ENCODE measurements around the gene THSD4. TPM values are rescaled to one million over a fixed set of nuclear protein-coding genes. Genes with fewer than 3 reads are reported as not detected.

THSD4 gene
- total and polyA plus RNA-seq, 3 experiments from 2014 or later: not detected

DNA sequence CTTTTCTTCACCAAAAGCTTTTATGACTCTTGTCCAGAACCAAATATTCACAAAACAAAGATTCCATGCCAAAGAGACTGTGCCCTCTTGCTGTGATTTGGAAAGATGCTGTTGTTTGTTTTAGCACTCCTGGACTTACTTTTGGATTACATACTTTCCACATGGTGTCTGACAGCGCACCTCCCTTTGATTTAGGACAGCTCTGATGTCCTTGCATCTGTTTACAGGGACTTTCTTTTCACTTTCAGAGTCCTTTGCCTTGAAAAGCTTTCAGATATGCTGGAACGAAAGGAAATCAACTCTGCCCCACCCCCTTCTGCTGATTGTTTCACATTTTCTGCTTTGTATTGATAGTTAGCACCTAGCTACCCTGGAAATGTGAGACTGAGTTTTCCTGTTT is 562.1 kb downstream of the THSD4 start:
- no peak for DNase-seq
- peaks cover 0 to 17% (median 9%) of the 10 kb centered on the region in 3 donors for H3K4me1 Mint-ChIP-seq
- Histone ChIP-seq H3K27me3 (ENCODE audit: insufficient read depth, low read length, poor library complexity, severe bottlenecking) (no peaks in the 10 kb centered on the region), H3K4me1 (ENCODE audit: insufficient read depth, low read length) (no peaks in the 10 kb centered on the region), H3K9me3 (ENCODE audit: low read length) (no peaks in the 10 kb centered on the region), H3K4me3 (ENCODE audit: low read length) (no peak overlapping the region), H3K27ac (ENCODE audit: low read depth, low read length) (no peak overlapping the region), H3K36me3 (ENCODE audit: insufficient read depth, low read length) (no peaks in the 10 kb centered on the region)
- CTCF ChIA-PET: no interaction called here
- POLR2A ChIA-PET: no interaction called here
- no peak overlapping the region for H3K4me3 Mint-ChIP-seq
- peaks cover 12 to 29% of the 10 kb centered on the region in 2 donors for H3K27me3 Mint-ChIP-seq
- H3K9me3 Mint-ChIP-seq: no peaks in the 10 kb centered on the region
- H3K27ac Mint-ChIP-seq: no peak overlapping the region
- H3K36me3 Mint-ChIP-seq: no peaks in the 10 kb centered on the region

DNA sequence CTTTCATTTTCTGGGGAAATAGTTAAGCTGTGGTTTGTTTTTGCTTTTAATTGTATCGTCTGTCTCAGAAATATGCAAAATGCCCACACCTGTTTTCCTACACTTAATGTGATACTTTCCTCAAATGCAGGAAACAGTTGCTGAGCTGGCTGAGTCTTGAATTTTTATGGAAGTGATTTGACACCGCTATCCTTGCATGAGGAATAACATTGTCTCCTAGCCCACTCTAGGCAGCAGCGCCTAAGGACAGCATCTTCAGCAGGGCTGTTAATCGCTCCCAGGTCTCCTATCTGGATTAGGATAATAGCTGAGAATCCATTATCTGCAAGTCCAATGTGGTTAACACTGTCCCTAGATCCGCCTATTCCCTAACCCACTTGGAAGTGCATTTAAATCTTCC is 562.5 kb downstream of the THSD4 start:
- DNase-seq: no peak
- H3K9me3 Mint-ChIP-seq: no peaks in the 10 kb centered on the region
- Histone ChIP-seq H3K36me3 (ENCODE audit: insufficient read depth, low read length) (no peaks in the 10 kb centered on the region), H3K27ac (ENCODE audit: low read depth, low read length) (no peak overlapping the region), H3K9me3 (ENCODE audit: low read length) (no peaks in the 10 kb centered on the region), H3K27me3 (ENCODE audit: insufficient read depth, low read length, poor library complexity, severe bottlenecking) (no peaks in the 10 kb centered on the region), H3K4me1 (ENCODE audit: insufficient read depth, low read length) (no peaks in the 10 kb centered on the region), H3K4me3 (ENCODE audit: low read length) (no peak overlapping the region)
- no peak overlapping the region for H3K27ac Mint-ChIP-seq
- ChIA-PET CTCF (no interaction called here), POLR2A (no interaction called here)
- peaks cover 12 to 29% of the 10 kb centered on the region in 2 donors for H3K27me3 Mint-ChIP-seq
- peaks cover 0 to 17% (median 9%) of the 10 kb centered on the region in 3 donors for H3K4me1 Mint-ChIP-seq
- no peak overlapping the region for H3K4me3 Mint-ChIP-seq
- H3K36me3 Mint-ChIP-seq: no peaks in the 10 kb centered on the region

DNA sequence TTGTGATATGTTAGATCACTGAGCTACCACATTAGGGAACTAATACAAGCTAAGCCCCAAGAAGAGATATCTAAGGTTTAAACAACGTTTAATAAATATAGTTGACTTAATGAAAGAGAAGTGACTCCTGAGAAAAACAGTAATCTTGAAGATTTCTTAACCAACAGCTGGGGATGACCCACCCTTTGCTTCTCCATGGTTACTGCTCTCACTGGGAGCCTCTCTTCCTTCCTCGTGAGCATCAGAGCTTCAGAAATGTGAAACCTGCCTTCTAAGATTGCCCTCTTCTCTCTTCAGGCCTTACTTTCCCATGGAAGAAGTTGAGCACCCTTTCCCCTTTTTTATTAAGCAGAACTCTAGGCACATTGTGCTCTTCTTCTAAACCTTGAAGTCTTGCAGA is 562.9 kb downstream of the THSD4 start:
- Mint-ChIP-seq H3K9me3 (no peaks in the 10 kb centered on the region), H3K4me1 (peaks cover 0 to 17% (median 9%) of the 10 kb centered on the region in 3 donors), H3K27ac (no peak overlapping the region), H3K27me3 (peaks cover 13 to 29% of the 10 kb centered on the region in 2 donors), H3K4me3 (no peak overlapping the region), H3K36me3 (no peaks in the 10 kb centered on the region)
- ChIA-PET CTCF (no interaction called here), POLR2A (no interaction called here)
- Histone ChIP-seq H3K9me3 (ENCODE audit: low read length) (no peaks in the 10 kb centered on the region), H3K4me1 (ENCODE audit: insufficient read depth, low read length) (no peaks in the 10 kb centered on the region), H3K27me3 (ENCODE audit: insufficient read depth, low read length, poor library complexity, severe bottlenecking) (no peaks in the 10 kb centered on the region), H3K4me3 (ENCODE audit: low read length) (no peak overlapping the region), H3K27ac (ENCODE audit: low read depth, low read length) (no peak overlapping the region), H3K36me3 (ENCODE audit: insufficient read depth, low read length) (no peaks in the 10 kb centered on the region)
- no peak for DNase-seq

DNA sequence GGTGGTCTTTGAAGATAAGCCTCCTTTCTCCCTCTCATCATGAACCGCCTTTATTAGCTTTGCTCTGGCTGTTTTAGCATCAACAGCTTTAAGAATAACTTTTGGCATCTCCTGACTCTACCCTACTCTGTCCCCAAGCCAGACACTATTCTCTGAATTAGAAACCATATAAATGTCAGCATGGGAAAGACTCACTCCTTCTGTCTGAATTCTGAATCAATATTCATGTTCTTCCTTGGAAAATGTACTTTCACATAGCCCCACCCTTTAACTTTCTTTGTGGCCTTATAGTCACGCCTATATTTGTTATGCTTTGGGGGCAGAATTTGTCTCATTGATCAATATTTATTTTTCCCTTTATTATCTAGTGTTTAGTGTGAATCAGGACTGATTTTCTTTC is 563.3 kb downstream of the THSD4 start:
- Histone ChIP-seq H3K36me3 (ENCODE audit: insufficient read depth, low read length) (no peaks in the 10 kb centered on the region), H3K27me3 (ENCODE audit: insufficient read depth, low read length, poor library complexity, severe bottlenecking) (no peaks in the 10 kb centered on the region), H3K4me1 (ENCODE audit: insufficient read depth, low read length) (no peaks in the 10 kb centered on the region), H3K27ac (ENCODE audit: low read depth, low read length) (no peak overlapping the region), H3K9me3 (ENCODE audit: low read length) (no peaks in the 10 kb centered on the region), H3K4me3 (ENCODE audit: low read length) (no peak overlapping the region)
- H3K27me3 Mint-ChIP-seq: peaks cover 13 to 29% of the 10 kb centered on the region in 2 donors
- no peaks in the 10 kb centered on the region for H3K36me3 Mint-ChIP-seq
- H3K9me3 Mint-ChIP-seq: no peaks in the 10 kb centered on the region
- CTCF ChIA-PET: no interaction called here
- POLR2A ChIA-PET: no interaction called here
- H3K4me3 Mint-ChIP-seq: no peak overlapping the region
- peaks cover 0 to 17% (median 9%) of the 10 kb centered on the region in 3 donors for H3K4me1 Mint-ChIP-seq
- no peak for DNase-seq
- H3K27ac Mint-ChIP-seq: no peak overlapping the region

DNA sequence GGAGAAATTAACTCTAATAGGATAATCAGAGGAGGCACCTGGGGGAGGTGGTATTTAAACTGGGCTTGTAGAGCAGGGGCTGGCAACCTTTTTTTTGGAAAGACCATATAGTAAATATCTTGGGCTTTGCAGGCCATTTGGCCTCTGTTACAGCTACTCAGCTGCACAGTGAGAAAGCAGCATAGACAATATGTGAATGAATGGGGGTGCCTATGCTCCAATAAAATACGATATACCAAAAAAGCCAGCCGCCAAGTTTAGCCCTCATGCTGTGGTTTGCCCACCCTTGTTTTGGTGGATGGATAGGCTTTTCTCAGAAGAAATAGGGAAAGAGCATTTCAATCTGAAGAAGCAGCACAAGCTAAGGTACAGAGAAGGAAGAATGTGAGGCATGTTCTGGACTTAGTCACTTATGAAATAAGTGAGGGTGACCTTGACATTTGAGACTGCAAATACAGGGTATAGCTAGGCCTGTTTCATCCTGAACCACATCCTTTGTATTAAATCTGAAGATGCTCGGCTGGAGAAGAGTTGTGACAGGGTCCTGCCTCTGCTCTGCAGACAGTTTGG is 564.0 kb downstream of the THSD4 start:
- DNase-seq: no peak
- Histone ChIP-seq H3K36me3 (ENCODE audit: insufficient read depth, low read length) (no peaks in the 10 kb centered on the region), H3K4me1 (ENCODE audit: insufficient read depth, low read length) (no peaks in the 10 kb centered on the region), H3K9me3 (ENCODE audit: low read length) (no peaks in the 10 kb centered on the region), H3K4me3 (ENCODE audit: low read length) (no peak overlapping the region), H3K27ac (ENCODE audit: low read depth, low read length) (no peak overlapping the region), H3K27me3 (ENCODE audit: insufficient read depth, low read length, poor library complexity, severe bottlenecking) (no peaks in the 10 kb centered on the region)
- ChIA-PET POLR2A (no interaction called here), CTCF (no interaction called here)
- H3K4me3 Mint-ChIP-seq: no peak overlapping the region
- no peaks in the 10 kb centered on the region for H3K9me3 Mint-ChIP-seq
- H3K27ac Mint-ChIP-seq: no peak overlapping the region
- peaks cover 10 to 25% of the 10 kb centered on the region in 2 donors for H3K27me3 Mint-ChIP-seq
- H3K4me1 Mint-ChIP-seq: peaks cover 0 to 17% (median 9%) of the 10 kb centered on the region in 3 donors
- no peaks in the 10 kb centered on the region for H3K36me3 Mint-ChIP-seq

DNA sequence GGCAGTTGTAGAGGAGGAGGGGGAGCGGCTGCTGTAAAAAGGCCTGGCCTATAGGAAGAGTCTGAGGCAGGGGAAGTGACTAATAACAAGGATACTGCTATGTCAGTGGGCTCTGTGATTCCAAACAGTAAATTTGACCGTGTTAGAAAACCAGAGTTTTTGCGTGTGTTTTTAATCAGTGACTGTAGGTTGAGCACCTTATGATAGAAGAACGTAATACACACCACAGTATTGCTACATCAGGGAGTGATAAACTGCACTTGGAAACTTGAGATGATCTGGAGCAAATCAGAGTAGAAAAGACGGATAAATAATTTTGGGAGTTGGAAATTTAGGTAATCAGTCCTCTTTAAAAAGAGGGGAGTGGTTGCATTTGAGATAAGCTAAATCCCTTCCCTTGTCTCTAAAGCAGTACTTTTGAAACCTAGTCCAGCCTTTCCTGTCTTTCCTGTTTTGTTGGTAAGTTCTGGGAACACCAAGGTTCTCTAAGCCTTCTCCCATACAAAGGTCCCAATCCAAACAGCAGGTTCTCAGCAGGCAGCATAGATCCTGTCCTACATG is 564.6 kb downstream of the THSD4 start:
- Histone ChIP-seq H3K36me3 (ENCODE audit: insufficient read depth, low read length) (no peaks in the 10 kb centered on the region), H3K4me1 (ENCODE audit: insufficient read depth, low read length) (no peaks in the 10 kb centered on the region), H3K27me3 (ENCODE audit: insufficient read depth, low read length, poor library complexity, severe bottlenecking) (no peaks in the 10 kb centered on the region), H3K9me3 (ENCODE audit: low read length) (no peaks in the 10 kb centered on the region), H3K4me3 (ENCODE audit: low read length) (no peak overlapping the region), H3K27ac (ENCODE audit: low read depth, low read length) (no peak overlapping the region)
- H3K27ac Mint-ChIP-seq: no peak overlapping the region
- H3K4me3 Mint-ChIP-seq: no peak overlapping the region
- no peak for DNase-seq
- no peaks in the 10 kb centered on the region for H3K36me3 Mint-ChIP-seq
- ChIA-PET POLR2A (no interaction called here), CTCF (no interaction called here)
- H3K9me3 Mint-ChIP-seq: no peaks in the 10 kb centered on the region
- peaks cover 0 to 17% (median 9%) of the 10 kb centered on the region in 3 donors for H3K4me1 Mint-ChIP-seq
- H3K27me3 Mint-ChIP-seq: peaks cover 10 to 22% of the 10 kb centered on the region in 2 donors

DNA sequence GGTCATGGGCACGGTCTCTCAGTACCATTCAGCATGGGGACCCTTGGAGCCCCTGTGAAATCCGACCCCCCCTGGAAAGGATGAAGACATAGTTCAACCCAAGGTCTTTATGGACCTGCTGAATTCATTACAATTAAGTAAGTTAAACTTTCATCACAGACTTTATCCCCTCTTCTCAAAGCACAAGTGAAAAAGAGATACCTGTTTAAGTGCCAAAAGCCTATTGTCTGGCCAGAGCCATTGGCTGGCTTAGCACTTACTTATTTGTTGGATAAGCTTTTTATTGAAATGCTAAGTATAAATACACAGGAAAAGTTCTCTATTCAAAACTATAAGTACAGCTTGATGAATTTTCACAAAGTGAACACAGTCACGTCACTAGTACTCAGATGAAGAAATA is 566.7 kb downstream of the THSD4 start:
- Histone ChIP-seq H3K27me3 (ENCODE audit: insufficient read depth, low read length, poor library complexity, severe bottlenecking) (no peaks in the 10 kb centered on the region), H3K4me3 (ENCODE audit: low read length) (no peak overlapping the region), H3K9me3 (ENCODE audit: low read length) (no peaks in the 10 kb centered on the region), H3K4me1 (ENCODE audit: insufficient read depth, low read length) (no peaks in the 10 kb centered on the region), H3K27ac (ENCODE audit: low read depth, low read length) (no peak overlapping the region), H3K36me3 (ENCODE audit: insufficient read depth, low read length) (no peaks in the 10 kb centered on the region)
- no peak overlapping the region for H3K4me3 Mint-ChIP-seq
- ChIA-PET CTCF (no interaction called here), POLR2A (no interaction called here)
- no peaks in the 10 kb centered on the region for H3K36me3 Mint-ChIP-seq
- H3K9me3 Mint-ChIP-seq: no peaks in the 10 kb centered on the region
- H3K4me1 Mint-ChIP-seq: peaks cover 0 to 11% (median 9%) of the 10 kb centered on the region in 3 donors
- peaks cover 8 to 19% of the 10 kb centered on the region in 2 donors for H3K27me3 Mint-ChIP-seq
- no peak for DNase-seq
- H3K27ac Mint-ChIP-seq: no peak overlapping the region

DNA sequence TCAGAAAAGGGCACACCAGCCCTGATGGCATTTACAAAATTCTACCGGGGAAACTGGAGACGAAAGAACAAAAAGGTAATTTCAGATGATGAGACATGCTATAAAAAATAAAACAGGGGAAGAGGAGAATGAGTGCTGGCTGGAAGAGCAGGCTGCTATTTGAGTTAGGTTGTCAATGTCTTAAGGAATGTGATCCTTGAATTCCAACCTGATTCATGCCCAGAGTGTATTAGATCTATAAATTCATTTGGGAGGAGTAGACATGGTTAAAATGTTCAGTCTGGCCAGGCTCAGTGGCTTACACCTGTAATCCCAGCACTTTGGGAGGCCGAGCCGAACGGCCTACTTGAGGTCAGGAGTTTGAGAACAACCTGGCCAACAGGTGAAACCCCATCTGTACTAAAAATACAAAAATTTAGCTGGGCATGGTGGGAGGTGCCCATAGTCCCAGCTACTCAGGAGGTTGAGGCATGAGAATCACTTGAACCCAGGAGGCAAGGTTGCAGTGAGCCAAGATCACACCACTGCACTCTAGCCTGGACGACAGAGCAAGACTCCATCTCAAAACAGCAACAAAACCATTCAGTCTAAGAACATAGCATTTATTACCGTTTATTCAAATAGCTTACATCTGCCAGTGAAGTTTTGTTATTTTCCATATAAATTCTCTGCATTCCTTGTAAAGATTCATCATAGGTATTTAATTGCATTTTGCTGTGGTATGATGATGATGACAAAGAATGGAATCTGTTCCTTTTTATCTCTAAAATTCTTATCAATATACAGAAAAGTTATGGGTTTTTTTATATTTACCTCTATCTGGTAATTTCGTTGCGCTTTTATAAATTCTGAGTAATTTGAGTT is 568.4 kb downstream of the THSD4 start:
- no peak overlapping the region for H3K27ac Mint-ChIP-seq
- H3K36me3 Mint-ChIP-seq: peaks cover 0 to 1% (median 0%) of the 10 kb centered on the region in 3 donors
- H3K9me3 Mint-ChIP-seq: no peaks in the 10 kb centered on the region
- H3K36me3 ChIP-seq (ENCODE audit: insufficient read depth, low read length): no peaks in the 10 kb centered on the region
- peaks cover 8 to 14% of the 10 kb centered on the region in 2 donors for H3K27me3 Mint-ChIP-seq
- no peak overlapping the region for H3K27ac ChIP-seq (ENCODE audit: low read depth, low read length)
- no peaks in the 10 kb centered on the region for H3K27me3 ChIP-seq (ENCODE audit: insufficient read depth, low read length, poor library complexity, severe bottlenecking)
- POLR2A ChIA-PET: no interaction called here
- no peaks in the 10 kb centered on the region for H3K4me1 ChIP-seq (ENCODE audit: insufficient read depth, low read length)
- CTCF ChIA-PET: no interaction called here
- DNase-seq: no peak
- H3K4me3 Mint-ChIP-seq: no peak overlapping the region
- no peak overlapping the region for H3K4me3 ChIP-seq (ENCODE audit: low read length)
- H3K9me3 ChIP-seq (ENCODE audit: low read length): no peaks in the 10 kb centered on the region
- H3K4me1 Mint-ChIP-seq: no peaks in the 10 kb centered on the region

Data from CD8-positive, alpha-beta memory T cell (primary cell).